Neural cell (in vitro differentiated cells): Measurements from ENCODE around the gene PDE8A. TPM values are rescaled to one million over a fixed set of nuclear protein-coding genes. Genes with fewer than 3 reads are reported as not detected.

Experiments used
- H2AFZ ChIP-seq: fragments of 200-600, 300-800 bp; sonication (generic), shearing (Covaris generic); 2 replicates; pipeline ENCODE4 v1.6.0; 2014; ENCODE audit warnings: low read depth, mild to moderate bottlenecking, antibody characterized with exemption, low read length, moderate library complexity
- H3F3A ChIP-seq: fragments of 200-600 bp; shearing (Covaris generic); 2 replicates; pipeline ENCODE4 v1.6.1; 2016; ENCODE audit warnings: mild to moderate bottlenecking, moderate library complexity, mixed read lengths, antibody characterized with exemption, low read length; ENCODE audit not compliant: insufficient read depth, poor library complexity, severe bottlenecking
- H3K27ac ChIP-seq: fragments of 200-600, 300-800 bp; sonication (generic), shearing (Covaris generic); 2 replicates; pipeline ENCODE4 v1.5.1; 2014; ENCODE audit warnings: mild to moderate bottlenecking, low read length, moderate library complexity
- H3K27me3 ChIP-seq: fragments of 300-800, 200-600 bp; sonication (generic), shearing (Covaris generic); 2 replicates; pipeline ENCODE4 v1.6.0; 2014; ENCODE audit warnings: mild to moderate bottlenecking, low read depth, low read length, moderate library complexity; ENCODE audit not compliant: insufficient read depth
- H3K36me3 ChIP-seq: fragments of 300-800, 200-600 bp; sonication (generic), shearing (Covaris generic); 2 replicates; pipeline ENCODE4 v1.5.1; 2014; ENCODE audit warnings: mild to moderate bottlenecking, antibody characterized with exemption, low read length, moderate library complexity; ENCODE audit not compliant: insufficient read depth
- H3K4me2 ChIP-seq: fragments of 300-800, 200-600 bp; sonication (generic), shearing (Covaris generic); 2 replicates; pipeline ENCODE4 v1.6.0; 2014; ENCODE audit warnings: mild to moderate bottlenecking, low read length
- H3K4me3 ChIP-seq: fragments of 300-800, 200-600 bp; sonication (generic), shearing (Covaris generic); 2 replicates; pipeline ENCODE4 v1.5.1; 2014; ENCODE audit warnings: mild to moderate bottlenecking, low read length, moderate library complexity
- H3K79me2 ChIP-seq: fragments of 200-600 bp; shearing (Covaris generic); replicated peaks from 2 replicates; pipeline ENCODE4 v1.6.0; 2014; ENCODE audit warnings: mild to moderate bottlenecking, low read length, moderate library complexity; ENCODE audit not compliant: insufficient read depth
- H3K9ac ChIP-seq: fragments of 300-800, 200-600 bp; sonication (generic), shearing (Covaris generic); 2 replicates; pipeline ENCODE4 v1.6.1; 2016; ENCODE audit warnings: mild to moderate bottlenecking, low read length, mixed read lengths
- H3K9me2 ChIP-seq: fragments of 200-600 bp; shearing (Covaris generic); 2 replicates; pipeline ENCODE4 v1.6.1; 2016; ENCODE audit warnings: mild to moderate bottlenecking, low read length, mixed read lengths; ENCODE audit not compliant: insufficient read depth
- H3K9me3 ChIP-seq: fragments of 200-600, 300-800 bp; sonication (generic), shearing (Covaris generic); 2 replicates; pipeline ENCODE4 v1.6.1; 2016; ENCODE audit warnings: mild to moderate bottlenecking, mixed run types, low read length, moderate library complexity, mixed read lengths
- H4K20me1 ChIP-seq: fragments of 200-600 bp; shearing (Covaris generic); 2 replicates; pipeline ENCODE4 v1.6.1; 2016; ENCODE audit warnings: mild to moderate bottlenecking, mixed run types; ENCODE audit not compliant: insufficient read depth
- EP300 ChIP-seq: fragments of 450-650 bp; conservative IDR thresholded peaks from 2 replicates; pipeline ENCODE4 v1.6.1; 2014; ENCODE audit warnings: antibody characterized with exemption, mild to moderate bottlenecking, moderate library complexity; ENCODE audit not compliant: poor library complexity, severe bottlenecking
- EZH2 ChIP-seq: fragments of 200-600, 300-800 bp; shearing (Covaris generic), sonication (generic); IDR thresholded peaks from 2 replicates; pipeline ENCODE4 v1.6.1; 2014; ENCODE audit warnings: antibody characterized with exemption, low read length, borderline replicate concordance, mild to moderate bottlenecking; ENCODE audit not compliant: insufficient read depth, poor library complexity, severe bottlenecking
- MXI1 ChIP-seq: fragments of 450-650 bp; conservative IDR thresholded peaks from 2 replicates; pipeline ENCODE4 v1.6.1; 2014; ENCODE audit warnings: antibody characterized with exemption, mild to moderate bottlenecking; ENCODE audit not compliant: poor library complexity, severe bottlenecking
- POLR2AphosphoS5 ChIP-seq: IDR thresholded peaks from 2 replicates; pipeline ENCODE4 v1.6.1; 2012
- RAD21 ChIP-seq: fragments of 450-650 bp; conservative IDR thresholded peaks from 2 replicates; pipeline ENCODE4 v1.6.1; 2014; ENCODE audit warnings: antibody characterized with exemption, mild to moderate bottlenecking, moderate library complexity
- SMC3 ChIP-seq: fragments of 450-650 bp; conservative IDR thresholded peaks from 2 replicates; pipeline ENCODE4 v1.6.1; 2014; ENCODE audit warnings: antibody characterized with exemption, mild to moderate bottlenecking, moderate library complexity; ENCODE audit not compliant: poor library complexity
- TAF1 ChIP-seq: IDR thresholded peaks from 2 replicates; pipeline ENCODE4 v1.6.1; 2012; ENCODE audit warnings: low read depth
- polyA plus RNA-seq: library from polyadenylated mRNA; depleted of rRNA; stranded (reverse); fragments of >200 nt; gene quantifications from 2 replicates; pipeline ENCODE4 v1.2.3, GENCODE V29; 2014
- TF ChIP-seq, protein P1 (sequence below): fragments of 450-650 bp; IDR thresholded peaks from 2 replicates; pipeline ENCODE4 v1.5.1; 2014; ENCODE audit warnings: antibody characterized with exemption, mild to moderate bottlenecking, moderate library complexity; ENCODE audit not compliant: poor library complexity, severe bottlenecking
- TF ChIP-seq, protein P2 (sequence below): IDR thresholded peaks from 2 replicates; pipeline ENCODE4 v1.6.1; 2012; ENCODE audit warnings: borderline replicate concordance

The PDE8A gene
- polyA plus RNA-seq, 1 donor from 2014 or later, result 13.2 TPM

DNA sequence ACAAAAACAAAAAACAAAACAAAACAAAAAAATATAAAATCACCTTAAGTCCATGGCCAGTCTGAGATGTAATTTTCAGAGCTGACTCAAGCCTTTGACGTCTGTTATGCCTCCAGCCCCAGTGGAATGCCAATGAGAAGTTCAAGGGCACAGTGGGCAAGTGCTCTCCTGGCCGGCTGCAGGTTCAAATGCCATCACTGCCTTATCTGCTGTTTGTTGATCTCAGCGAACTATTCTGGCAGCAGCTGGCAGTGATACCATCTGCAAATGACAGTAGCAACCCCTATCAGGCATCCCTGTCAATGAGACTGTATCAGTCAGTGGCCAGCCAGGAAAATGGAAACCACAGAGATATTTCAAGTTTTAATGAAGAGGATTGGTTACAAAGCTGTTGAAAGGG, 10.8 kb upstream of the PDE8A start:
- Histone ChIP-seq H3K4me3 (no peak overlapping the region), H3K27ac (no peak overlapping the region), H3K79me2 (no peaks in the 10 kb centered on the region), H4K20me1 (no peaks in the 10 kb centered on the region), H3K9me3 (no peaks in the 10 kb centered on the region), H2AFZ (no peak overlapping the region), H3K9ac (no peak overlapping the region), H3K27me3 (no peaks in the 10 kb centered on the region), H3K4me2 (no peak overlapping the region), H3F3A (no peaks in the 10 kb centered on the region), H3K9me2 (no peaks in the 10 kb centered on the region), H3K36me3 (no peaks in the 10 kb centered on the region)
- TF ChIP-seq, protein P1, sequence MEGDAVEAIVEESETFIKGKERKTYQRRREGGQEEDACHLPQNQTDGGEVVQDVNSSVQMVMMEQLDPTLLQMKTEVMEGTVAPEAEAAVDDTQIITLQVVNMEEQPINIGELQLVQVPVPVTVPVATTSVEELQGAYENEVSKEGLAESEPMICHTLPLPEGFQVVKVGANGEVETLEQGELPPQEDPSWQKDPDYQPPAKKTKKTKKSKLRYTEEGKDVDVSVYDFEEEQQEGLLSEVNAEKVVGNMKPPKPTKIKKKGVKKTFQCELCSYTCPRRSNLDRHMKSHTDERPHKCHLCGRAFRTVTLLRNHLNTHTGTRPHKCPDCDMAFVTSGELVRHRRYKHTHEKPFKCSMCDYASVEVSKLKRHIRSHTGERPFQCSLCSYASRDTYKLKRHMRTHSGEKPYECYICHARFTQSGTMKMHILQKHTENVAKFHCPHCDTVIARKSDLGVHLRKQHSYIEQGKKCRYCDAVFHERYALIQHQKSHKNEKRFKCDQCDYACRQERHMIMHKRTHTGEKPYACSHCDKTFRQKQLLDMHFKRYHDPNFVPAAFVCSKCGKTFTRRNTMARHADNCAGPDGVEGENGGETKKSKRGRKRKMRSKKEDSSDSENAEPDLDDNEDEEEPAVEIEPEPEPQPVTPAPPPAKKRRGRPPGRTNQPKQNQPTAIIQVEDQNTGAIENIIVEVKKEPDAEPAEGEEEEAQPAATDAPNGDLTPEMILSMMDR, result no peak
- no peak for TF ChIP-seq TAF1
- TF ChIP-seq MXI1, result no peak
- TF ChIP-seq EZH2, result no peak
- no peak for TF ChIP-seq RAD21
- TF ChIP-seq, protein P2, sequence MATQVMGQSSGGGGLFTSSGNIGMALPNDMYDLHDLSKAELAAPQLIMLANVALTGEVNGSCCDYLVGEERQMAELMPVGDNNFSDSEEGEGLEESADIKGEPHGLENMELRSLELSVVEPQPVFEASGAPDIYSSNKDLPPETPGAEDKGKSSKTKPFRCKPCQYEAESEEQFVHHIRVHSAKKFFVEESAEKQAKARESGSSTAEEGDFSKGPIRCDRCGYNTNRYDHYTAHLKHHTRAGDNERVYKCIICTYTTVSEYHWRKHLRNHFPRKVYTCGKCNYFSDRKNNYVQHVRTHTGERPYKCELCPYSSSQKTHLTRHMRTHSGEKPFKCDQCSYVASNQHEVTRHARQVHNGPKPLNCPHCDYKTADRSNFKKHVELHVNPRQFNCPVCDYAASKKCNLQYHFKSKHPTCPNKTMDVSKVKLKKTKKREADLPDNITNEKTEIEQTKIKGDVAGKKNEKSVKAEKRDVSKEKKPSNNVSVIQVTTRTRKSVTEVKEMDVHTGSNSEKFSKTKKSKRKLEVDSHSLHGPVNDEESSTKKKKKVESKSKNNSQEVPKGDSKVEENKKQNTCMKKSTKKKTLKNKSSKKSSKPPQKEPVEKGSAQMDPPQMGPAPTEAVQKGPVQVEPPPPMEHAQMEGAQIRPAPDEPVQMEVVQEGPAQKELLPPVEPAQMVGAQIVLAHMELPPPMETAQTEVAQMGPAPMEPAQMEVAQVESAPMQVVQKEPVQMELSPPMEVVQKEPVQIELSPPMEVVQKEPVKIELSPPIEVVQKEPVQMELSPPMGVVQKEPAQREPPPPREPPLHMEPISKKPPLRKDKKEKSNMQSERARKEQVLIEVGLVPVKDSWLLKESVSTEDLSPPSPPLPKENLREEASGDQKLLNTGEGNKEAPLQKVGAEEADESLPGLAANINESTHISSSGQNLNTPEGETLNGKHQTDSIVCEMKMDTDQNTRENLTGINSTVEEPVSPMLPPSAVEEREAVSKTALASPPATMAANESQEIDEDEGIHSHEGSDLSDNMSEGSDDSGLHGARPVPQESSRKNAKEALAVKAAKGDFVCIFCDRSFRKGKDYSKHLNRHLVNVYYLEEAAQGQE, result no peak
- TF ChIP-seq EP300, result no peak
- TF ChIP-seq SMC3, result no peak
- TF ChIP-seq POLR2AphosphoS5, result no peak

DNA sequence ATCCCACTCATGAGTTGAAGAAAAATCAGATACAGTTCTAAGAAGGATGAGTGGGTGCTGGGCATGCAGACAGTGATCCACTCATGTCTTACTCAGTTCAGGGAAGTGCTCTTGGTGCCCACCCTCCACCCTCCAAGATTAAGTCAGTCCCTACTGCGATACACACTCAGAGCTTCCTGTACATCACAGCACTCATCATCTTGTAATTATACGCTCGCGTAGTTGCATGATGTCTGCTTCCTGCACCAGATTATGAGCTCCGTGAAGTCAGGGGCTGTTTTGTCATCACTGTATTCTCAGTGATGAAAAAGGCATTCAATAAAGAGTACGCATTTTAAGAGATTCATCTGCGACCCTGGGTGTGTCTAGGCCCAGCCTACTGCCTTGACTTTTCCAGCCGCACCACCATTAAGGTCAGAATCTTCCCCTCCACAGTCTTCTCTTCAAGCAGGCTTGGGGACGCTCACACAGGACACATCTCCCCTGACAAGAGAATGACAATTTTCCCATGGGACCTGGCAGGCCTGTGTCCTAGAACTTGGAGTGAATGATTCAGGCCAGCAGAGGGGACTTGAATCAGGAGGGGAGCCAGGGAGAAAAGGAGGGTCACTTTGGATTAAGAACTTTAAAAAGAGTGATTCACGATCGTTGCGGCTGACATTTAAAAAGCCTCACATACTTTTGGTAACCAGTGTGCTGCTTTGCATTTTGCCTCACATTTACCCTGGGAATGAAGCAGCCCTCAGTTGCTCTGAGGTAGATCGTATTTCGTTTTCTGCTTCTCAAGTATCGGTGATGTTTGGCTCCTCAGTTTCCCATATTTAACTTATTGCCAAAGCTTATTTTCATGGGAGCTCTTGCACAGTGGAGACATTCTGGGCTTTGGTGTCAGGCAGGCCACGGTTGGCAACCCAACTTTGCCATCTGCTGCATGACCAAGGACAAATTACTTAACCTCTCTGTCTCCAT, 7.9 kb upstream of the PDE8A start:
- H3K4me2 ChIP-seq, result no peak overlapping the region
- H3K9me2 ChIP-seq, result no peaks in the 10 kb centered on the region
- no peaks in the 10 kb centered on the region for H3K9me3 ChIP-seq
- H3F3A ChIP-seq, result no peaks in the 10 kb centered on the region
- H3K9ac ChIP-seq, result no peak overlapping the region
- no peak overlapping the region for H2AFZ ChIP-seq
- H3K36me3 ChIP-seq, result no peaks in the 10 kb centered on the region
- peaks cover 5% of the 10 kb centered on the region for H3K27me3 ChIP-seq
- no peaks in the 10 kb centered on the region for H4K20me1 ChIP-seq
- H3K79me2 ChIP-seq, result no peaks in the 10 kb centered on the region
- no peak overlapping the region for H3K27ac ChIP-seq
- H3K4me3 ChIP-seq, result no peak overlapping the region
- TF ChIP-seq, protein P2, result no peak
- TF ChIP-seq SMC3 (no peak), POLR2AphosphoS5 (no peak), MXI1 (no peak)
- TF ChIP-seq, protein P1, result no peak
